GM21360 (cell line): ENCODE results near the gene EPHA4.

Experiments
- ATAC-seq: cut with Tn5 transposase; IDR thresholded peaks from one replicate; pipeline ENCODE4 v1.9.1; 2021; ENCODE audit warnings: mild to moderate bottlenecking, moderate library complexity; ENCODE audit not compliant: unreplicated experiment

EPHA4 gene

GRCh38 chr2:221447310-221447709 lies 124.8 kb downstream of the EPHA4 start:
- ATAC-seq: no peak

- ATAC-seq: no peak
Measured at GRCh38 chr2:221446140-221446539, 126.0 kb downstream of the EPHA4 start.

GRCh38 chr2:221444106-221444505 lies 128.0 kb downstream of the EPHA4 start:
- no peak for ATAC-seq

GRCh38 chr2:221443645-221444044 lies 128.5 kb downstream of the EPHA4 start:
- no peak for ATAC-seq

GRCh38 chr2:221442128-221442527 lies 130.0 kb downstream of the EPHA4 start:
- ATAC-seq: no peak

- ATAC-seq: no peak
Measured at GRCh38 chr2:221439761-221440479, 132.2 kb downstream of the EPHA4 start.

- no peak for ATAC-seq
Measured at GRCh38 chr2:221437056-221437455, 135.0 kb downstream of the EPHA4 start.

- no peak for ATAC-seq
Measured at GRCh38 chr2:221435171-221435570, 136.9 kb downstream of the EPHA4 start.

- no peak for ATAC-seq
Measured at GRCh38 chr2:221434142-221434541, 138.0 kb downstream of the EPHA4 start.

GRCh38 chr2:221431477-221431876 lies 140.6 kb downstream of the EPHA4 start:
- no peak for ATAC-seq

- ATAC-seq: no peak
Measured at GRCh38 chr2:221429741-221430491, 142.2 kb downstream of the EPHA4 start.

- ATAC-seq: no peak
Measured at GRCh38 chr2:221428896-221429295, 143.2 kb downstream of the EPHA4 start.

- ATAC-seq: no peak
Measured at GRCh38 chr2:221426929-221427328, 145.2 kb downstream of the EPHA4 start.

- ATAC-seq: no peak
Measured at GRCh38 chr2:221425891-221426290, 146.2 kb downstream of the EPHA4 start.

- no peak for ATAC-seq
Measured at GRCh38 chr2:221425353-221425752, 146.8 kb downstream of the EPHA4 start.

GRCh38 chr2:221423210-221423804 lies 148.8 kb downstream of the EPHA4 start:
- ATAC-seq: no peak

- ATAC-seq: no peak
Measured at GRCh38 chr2:221422516-221423209, 149.4 kb downstream of the EPHA4 start.

- no peak for ATAC-seq
Measured at GRCh38 chr2:221420245-221420644, 151.9 kb downstream of the EPHA4 start.

GRCh38 chr2:221415789-221416188 lies 156.3 kb downstream of the EPHA4 start:
- no peak for ATAC-seq

- ATAC-seq: no peak
Measured at GRCh38 chr2:221412978-221413377, 159.1 kb downstream of the EPHA4 start.

GRCh38 chr2:221410487-221410886 lies 161.6 kb downstream of the EPHA4 start:
- no peak for ATAC-seq
